HG03103 (cell line): ENCODE data around the gene RCL1.
"Not testable (repeated sequence)": the region's sequence is repeated elsewhere in the genome, so short reads cannot be mapped to it uniquely, and the experiment has no call there.

ENCODE experiments used
- ATAC-seq: cut with Tn5 transposase; IDR thresholded peaks from one replicate; pipeline ENCODE4 v1.9.1; 2021; ENCODE audit warnings: low read depth; ENCODE audit not compliant: unreplicated experiment

Gene RCL1, protein sequence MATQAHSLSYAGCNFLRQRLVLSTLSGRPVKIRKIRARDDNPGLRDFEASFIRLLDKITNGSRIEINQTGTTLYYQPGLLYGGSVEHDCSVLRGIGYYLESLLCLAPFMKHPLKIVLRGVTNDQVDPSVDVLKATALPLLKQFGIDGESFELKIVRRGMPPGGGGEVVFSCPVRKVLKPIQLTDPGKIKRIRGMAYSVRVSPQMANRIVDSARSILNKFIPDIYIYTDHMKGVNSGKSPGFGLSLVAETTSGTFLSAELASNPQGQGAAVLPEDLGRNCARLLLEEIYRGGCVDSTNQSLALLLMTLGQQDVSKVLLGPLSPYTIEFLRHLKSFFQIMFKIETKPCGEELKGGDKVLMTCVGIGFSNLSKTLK

DNA sequence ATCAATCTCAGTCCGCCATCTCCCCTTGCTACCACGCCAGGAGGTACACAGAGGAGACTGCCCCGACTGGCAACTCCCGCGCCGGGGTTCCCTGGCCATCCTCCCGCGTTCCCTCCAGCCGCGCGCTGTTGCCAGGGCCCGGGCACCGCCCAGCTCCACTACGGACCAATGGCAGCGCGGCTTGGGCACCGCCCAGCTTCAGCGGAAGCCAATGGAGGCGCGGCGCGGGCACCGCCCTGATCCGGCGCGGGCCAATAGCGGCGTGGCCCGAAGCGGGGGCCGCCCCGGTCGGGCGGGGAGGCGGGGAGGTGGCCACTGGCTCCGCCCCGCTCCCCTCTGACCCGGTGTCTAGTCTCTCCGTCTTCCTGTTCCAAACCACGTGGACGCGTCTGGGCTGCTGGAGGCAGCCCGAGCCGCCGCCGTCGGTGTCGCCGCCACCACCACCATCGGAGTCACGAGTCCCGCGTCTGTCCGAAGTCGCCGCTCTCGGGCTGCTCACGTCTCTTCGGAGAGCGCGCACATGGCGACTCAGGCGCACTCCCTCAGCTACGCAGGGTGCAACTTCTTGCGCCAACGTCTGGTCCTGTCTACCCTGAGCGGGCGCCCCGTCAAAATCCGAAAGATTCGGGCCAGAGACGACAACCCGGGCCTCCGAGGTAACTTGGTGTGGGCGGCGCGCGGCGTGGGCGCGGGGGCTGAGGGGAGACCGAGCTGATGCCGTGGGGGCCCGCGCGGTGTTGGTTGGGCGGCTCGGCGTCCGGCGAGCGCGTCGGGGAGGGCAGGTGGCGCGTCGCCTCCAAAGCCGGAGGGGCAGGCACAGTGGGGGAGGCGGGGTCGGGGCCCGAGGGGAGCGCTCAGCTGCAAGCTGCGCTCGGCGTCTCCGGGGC, at the start of gene RCL1:
Gene RCL1 (plus strand): TSS at position 373 of the 887 bp plus-strand sequence. CDS start 148 bp downstream, at position 521.
- ATAC-seq, result peak; percentile 96

DNA sequence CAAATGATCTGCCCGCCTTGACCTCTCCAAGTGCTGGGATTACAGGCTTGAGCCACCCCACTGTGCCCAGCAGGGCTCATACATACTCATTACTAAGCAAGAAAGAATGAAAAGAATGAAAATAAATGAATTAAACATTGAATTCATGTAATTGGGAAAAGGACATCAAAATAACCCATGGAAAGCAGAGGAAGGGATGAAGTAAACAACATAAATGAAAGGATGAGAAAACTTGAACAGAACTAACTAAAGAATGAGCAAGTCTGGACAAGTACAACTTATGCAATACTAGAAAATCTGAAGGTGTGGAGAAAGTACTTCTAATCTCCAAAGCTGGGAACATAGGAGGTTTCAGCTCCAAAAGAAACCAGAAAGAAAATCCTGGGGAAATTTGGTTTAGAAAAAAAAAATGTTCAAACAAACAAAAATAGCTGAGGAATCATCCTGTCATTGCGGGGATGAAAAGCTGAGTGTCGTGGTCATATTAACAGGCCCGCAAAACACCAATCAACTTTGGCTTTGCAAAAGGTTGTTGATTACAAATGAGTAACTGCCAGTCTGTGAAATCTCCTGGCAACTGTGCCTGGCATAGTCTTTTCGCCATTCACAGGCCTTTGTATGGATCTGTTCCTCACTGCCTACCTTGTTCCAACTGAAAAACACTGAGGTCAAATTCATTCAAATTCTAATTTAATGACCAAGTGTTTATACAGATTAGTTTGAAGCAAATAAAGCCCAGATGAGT, 49.4 kb upstream of the RCL1 start:
- no peak for ATAC-seq

DNA sequence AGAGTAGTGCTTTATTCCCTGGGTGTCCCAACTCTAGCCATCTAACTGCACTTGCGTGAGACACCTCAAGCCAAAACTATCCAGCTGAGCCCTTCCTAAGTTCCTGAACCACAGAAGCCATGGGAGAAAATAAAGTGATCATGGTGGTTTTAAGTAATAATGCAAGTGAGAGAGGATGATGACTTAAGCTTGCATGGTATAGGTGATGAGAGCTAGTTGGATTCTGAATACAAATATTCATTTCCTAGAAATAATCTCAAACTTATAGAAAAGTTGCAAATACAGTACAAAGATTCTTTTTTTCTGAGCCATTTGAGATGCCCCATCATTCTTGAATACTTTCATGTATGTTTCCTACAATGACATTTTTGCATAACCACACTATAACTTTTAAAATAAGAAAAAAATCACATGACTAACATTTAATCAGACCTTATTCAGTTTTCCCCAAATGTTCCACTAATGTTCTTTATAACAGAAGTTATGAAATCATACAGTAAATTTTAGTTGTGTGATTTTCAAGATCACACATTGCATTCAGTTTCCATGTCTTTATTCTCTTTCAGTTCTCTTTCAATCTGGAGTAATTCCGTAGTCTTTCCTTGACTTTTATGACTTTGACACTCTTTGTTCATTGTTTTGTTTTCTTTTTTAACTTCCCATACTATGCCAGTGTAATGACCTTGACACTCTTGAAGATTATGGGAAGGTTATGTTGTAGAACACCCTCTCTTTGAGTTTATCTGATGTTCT, 46.3 kb upstream of the RCL1 start:
- no peak for ATAC-seq

DNA sequence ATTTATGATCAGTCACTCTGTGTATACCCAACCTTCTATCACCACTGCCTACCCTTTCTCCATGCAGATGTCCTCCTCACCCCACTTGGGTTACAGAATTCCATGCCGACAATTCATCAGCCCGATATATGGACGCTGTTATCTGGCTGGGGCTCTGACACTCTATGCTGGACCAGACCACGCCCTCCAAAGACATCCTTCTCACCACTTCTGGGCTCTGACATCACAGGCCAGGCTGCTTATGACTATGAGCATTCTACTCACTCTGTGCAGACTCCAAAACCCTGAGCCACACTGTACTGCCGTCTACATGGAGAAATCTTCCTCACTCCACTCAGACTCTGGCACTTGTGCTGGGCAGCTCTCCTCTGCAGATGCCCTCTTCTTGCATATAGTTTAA, 44.1 kb upstream of the RCL1 start:
- no peak for ATAC-seq

DNA sequence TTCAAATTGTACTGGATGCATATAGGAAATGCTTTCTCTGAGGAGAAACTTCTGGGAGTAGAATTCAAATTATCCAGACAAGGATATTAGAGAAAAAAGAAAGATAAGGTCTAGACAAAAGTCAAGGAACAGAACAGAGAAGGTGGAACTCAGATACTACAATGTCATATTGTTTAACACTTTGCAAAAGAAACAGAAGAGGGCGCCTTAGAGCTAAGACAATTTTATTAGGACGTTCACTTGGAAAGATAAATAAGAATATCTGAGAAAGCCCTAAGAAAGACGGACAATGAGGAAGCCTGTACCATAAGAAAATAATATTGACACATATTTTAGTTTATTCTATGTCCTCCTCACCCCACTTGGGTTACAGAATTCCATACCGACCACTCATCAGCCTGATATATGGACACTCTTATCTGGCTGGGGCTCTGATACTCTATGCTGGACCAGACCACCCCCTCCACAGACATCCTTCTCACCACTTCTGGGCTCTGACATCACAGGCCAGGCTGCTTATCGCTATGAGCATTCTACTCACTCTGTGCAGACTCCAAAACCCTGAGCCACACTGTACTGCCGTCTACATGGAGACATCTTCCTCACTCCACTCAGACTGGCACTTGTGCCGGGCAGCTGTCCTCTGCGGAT, 42.6 kb upstream of the RCL1 start:
- no peak for ATAC-seq

DNA sequence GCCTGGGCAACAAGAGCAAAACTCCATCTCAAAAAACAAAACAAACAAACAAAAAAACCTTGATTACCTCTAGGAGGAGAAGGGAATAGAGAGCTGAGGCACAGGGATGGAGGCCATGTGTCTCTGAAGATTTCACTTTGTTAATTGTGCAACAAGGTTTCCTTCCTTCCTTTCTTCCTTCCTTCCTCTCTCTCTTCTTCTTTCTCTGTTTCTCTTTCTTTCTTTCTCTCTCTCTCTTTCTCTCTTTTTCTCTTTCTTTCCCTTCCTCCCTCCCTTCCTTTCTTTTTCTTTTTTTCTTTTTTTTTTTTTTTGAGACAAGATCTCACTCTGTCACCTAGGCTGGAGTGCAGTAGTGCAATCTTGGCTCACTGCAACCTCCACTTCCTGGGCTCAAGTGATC, 38.2 kb upstream of the RCL1 start:
- not testable (repeated sequence) for ATAC-seq

DNA sequence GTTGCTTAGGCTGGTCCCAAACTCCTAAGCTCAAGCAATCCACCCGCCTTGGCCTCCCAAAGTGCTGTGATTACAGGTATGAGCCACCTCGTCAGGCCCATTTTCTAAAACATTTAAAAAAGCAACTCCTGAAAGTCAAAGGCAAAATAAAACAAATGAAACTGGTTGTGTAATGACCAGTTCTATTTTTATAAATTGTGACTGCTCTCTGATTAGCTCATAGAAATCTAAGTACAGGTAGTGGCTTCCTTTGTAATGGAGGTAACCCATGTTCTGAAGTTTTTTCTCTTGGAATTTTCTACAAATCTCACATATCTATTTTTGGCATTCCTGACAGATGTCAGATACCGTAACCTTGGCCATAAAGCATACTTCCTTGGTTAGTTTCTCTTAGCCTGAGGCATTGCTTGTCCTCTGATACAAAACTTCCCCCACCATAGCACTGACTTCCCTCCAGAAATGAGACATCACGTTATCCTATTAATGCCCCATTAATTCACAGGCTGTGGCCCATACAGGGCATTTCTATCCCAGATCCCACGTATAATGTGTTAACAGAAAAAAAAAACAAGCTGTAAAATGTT, 37.6 kb upstream of the RCL1 start:
- ATAC-seq, result no peak

DNA sequence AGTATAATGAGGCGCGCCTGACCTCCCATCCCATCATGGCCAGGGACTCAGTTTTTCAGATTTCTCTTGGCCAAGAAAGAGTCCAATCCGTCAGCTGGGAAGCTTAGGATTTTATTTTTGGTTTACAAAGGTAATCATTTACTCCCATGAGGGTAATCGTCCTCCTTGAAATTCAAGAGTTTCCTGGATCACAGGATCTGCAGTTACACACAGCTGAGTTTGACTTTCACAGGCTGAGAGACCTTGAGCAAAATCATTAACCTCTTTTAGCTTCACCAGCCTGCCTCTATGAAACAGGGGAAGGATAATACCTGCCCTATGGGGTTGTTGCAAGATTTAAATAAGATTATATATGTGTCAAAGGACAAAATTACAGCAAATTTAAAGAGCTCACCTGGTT, 36.3 kb upstream of the RCL1 start:
- ATAC-seq, result no peak

DNA sequence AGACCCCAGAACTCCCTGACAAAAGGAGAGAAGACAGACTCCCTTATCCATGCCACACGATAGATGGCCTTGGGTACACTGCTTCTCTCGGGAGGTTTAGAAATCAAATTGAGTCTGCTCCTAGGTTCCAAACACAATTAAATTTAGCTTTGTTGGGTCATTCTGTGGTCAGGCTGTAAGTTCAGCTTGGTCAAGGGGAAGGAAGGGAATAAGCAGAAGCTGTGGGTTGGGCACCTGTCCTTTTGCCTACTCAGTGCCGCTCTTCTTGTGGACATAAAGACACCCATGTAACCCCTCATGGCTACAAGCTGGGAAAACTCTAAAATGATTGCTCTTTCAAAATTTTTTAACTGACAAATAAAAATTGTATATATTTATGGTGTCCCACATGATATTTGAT, 32.6 kb upstream of the RCL1 start:
- no peak for ATAC-seq

DNA sequence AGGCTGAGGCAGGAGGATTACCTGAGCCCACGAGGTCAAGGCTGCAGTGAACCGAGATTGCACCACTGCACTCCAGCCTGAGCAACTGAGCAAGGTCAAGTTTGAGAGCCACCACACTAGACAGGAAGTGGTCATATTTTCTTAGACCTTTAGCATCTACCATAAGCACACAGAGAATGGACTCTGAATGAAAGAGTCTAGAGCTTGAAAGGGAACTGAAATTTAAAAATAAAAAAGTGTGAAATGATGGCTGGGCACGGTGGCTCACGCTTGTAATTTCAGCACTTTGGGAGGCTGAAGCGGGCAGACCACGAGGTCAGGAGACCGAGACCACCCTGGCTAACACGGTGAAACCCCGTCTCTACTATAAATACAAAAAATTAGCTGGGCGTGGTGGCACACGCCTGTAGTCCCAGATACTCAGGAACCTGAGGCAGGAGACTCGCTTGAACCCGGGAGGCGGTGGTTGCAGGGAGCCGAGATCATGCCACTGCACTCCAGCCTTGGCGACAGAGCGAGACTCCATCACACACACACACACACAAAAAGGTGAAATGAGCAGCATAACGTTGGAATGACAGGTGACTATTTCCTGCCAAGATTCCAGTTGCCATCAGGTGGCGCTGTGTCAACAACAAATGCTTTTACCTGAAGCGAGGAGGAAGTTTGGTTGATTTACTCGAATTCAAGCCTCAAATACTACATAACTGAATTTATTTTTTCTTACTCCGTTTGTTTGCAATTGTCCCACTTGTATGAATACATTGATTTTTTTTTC, 30.4 kb upstream of the RCL1 start:
- ATAC-seq, result peak; percentile 75

DNA sequence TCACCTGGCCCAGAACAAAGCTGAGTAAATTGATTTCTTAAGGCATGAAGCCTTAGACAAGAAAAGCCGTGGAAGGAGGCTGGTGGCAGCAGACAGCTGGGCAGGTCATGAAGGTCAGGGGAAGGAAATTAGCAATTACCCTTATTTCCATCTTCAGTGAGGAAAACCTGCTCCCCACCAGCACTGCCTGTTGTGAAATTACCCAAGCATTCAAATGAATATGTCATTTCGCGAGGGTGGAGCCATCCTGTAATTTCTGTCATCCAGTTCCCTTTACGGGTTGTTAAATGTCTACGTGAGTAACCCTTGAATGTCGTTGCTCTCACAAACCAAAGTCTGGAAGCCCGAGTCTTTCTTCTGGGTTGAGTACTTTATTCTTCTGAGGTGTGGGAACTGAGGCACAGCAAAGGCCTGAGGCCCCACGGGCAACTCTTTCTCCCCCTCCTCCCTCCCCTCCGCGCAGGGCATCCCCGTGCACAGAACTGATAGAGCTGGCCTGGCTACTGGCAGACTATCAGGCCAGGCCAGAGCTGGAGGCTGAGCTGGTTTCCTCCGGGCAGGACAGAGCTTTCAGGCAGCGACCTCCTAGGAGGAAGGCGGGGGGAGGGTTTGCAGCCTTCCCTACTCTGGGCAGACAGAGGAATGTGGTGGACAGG, 29.7 kb upstream of the RCL1 start:
- ATAC-seq, result no peak

DNA sequence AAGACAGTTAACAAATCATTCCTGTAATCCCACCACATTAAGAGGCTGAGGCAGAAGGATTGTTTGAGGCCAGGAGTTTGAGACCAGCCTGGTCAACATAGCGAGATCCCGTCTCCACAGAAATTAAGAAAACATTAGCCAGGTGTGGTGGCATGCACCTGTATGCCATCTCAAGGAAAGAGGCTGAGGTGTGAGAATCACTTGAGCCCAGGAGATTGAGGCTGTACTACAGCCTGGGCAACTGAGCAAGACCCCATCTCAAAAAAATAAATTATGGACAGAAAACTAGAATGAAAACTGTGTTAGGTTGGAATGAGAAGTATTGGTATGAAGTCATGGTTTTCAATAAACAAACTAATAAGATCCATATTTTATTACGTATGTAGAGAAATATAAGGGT, 28.7 kb upstream of the RCL1 start:
- no peak for ATAC-seq

DNA sequence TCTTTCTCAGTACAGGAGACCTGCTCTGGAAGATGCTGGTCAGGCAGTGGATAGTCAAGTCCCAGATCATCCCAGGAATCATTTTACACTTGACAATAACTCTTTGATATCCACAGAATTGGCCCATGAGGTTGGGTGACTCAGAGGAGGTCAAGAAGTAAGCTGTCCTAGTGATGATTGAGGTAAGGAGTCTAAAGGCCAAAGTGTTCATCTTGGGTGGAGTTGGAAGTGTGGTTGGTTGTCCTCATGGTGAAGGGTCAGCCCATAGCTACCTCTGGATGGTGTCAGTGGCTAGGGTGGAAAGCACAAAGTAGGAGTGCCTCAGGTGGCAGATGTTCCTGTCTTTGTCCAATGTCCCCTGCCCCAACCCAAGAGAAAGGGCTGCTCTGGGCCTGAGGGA, 24.1 kb upstream of the RCL1 start:
- ATAC-seq, result no peak

DNA sequence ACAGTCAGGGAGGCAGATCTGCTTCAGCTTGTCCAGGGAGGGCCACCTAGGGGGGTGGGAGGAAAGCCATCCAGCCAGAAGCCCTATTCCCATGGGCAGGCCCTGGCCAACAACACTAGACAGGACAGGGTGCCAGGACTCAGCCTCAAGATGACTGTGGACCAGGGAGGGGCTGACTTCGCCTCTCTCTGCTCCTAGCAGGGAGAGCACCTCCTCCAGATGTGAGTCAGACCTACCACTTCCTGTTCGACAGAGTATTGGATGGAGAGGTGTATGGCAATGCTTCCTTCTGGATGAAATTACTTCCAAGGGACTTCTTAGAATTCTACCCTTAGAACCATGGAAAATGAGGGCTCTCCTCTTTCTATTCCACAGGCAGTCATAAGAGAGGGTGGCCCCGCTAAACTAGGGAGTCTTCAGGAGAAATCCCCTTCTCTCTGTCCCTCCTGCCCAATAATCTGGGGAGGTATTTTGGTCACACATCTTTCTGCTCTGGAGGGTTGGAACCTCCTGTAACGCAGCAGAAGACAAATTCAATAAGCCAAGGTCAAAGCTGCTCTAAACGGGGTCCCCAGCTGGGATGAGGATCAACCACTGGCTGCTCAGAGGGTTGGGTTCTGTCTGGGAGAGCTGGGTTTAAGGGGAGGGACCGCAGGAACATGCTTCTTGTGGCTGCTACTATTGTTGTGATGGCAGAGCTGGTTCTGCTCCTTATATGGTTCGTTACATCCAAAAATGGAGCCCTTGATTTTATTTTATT, 23.2 kb upstream of the RCL1 start:
- no peak for ATAC-seq

DNA sequence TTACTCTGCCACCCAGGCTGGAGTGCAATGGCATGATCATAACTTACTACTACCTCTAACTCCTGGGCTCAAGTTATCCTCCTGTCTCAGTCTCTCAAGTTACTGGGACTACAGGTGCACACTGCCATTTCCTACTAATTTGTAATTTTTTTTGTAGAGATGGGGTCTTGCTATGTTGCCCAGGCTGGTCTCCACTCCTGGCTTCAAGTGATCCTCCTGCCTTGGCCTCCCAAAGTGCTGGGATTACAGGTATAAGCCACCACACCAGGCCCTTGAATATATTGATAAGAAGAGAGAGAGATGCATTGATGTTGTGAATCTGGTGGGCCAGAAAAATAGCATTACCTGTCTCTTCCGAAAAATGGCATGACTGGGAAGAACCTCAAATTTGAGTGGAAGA, 21.0 kb upstream of the RCL1 start:
- no peak for ATAC-seq

DNA sequence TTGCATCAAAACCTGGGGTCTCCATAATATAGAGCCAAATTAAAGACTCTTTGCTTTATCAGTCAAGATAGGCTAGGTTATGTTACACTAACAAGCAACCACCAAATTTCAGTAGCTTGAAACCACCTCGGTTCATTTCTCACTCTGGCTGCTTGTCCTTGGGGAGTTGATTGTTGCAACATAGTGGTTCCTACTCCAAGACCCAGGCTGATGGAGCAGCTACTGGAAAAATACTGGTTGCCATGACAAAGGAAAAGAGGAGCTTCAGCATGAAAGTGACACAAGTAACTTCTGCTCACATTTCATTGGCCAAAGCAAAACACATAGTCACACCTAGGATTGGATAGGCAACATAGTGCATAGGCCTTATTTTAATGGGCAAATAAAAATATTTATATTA, 18.5 kb upstream of the RCL1 start:
- no peak for ATAC-seq

DNA sequence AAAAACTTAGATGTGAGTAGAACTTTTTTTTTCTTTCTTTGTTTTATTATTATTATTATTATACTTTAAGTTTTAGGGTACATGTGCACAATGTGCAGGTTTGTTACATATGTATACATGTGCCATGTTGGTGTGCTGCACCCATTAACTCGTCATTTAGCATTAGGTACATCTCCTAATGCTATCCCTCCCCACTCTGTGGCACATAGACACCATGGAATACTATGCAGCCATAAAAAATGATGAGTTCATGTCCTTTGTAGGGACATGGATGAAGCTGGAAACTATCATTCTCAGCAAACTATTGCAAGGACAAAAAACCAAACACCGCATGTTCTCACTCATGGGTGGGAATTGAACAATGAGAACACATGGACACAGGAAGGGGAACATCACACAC, 17.8 kb upstream of the RCL1 start:
- not testable (repeated sequence) for ATAC-seq

DNA sequence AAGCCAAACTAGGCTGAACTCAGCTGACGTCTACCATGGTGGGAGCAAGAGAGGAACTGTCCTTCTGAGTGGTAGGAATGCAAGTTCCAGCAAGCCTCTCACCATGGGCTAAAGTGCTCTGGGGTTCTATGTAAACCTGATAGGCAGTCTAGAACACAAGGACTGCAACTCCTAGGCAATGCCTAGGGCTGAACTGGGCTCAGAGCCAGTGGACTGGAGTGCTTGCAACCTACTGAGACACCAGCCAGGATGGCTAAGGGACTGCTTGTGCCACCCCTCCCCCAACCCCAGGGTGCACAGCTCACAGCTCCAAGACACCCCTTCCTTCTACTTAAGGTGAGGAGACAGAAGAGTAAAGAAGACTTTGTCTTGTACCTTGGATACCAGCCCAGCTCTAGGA, 12.1 kb upstream of the RCL1 start:
- no peak for ATAC-seq
